Nephron (organoid): Measurements from ENCODE around the gene ARHGAP26.

ENCODE experiments used
- H3K27ac Mint-ChIP-seq, 3 experiments: 2 replicates each; pipeline ENCODE4 v1.8.0; 2020; ENCODE audit warnings: mixed read lengths in 3 of 3, mild to moderate bottlenecking in 2 of 3, moderate library complexity in 1 of 3
- H3K27me3 Mint-ChIP-seq: 2 replicates; pipeline ENCODE4 v1.8.0; 2021; ENCODE audit warnings: low read depth, mild to moderate bottlenecking, moderate library complexity, mixed read lengths
- H3K36me3 Mint-ChIP-seq: 2 replicates; pipeline ENCODE4 v1.8.0; 2020; ENCODE audit warnings: low read depth, mixed read lengths
- H3K4me1 Mint-ChIP-seq: 2 replicates; pipeline ENCODE4 v1.8.0; 2020; ENCODE audit warnings: mixed read lengths
- H3K4me3 Mint-ChIP-seq, 3 experiments: 2 replicates each; pipeline ENCODE4 v1.8.0; 2020; ENCODE audit warnings: mild to moderate bottlenecking in 3 of 3, mixed read lengths in 3 of 3, moderate library complexity in 2 of 3
- H3K9me3 Mint-ChIP-seq: 2 replicates; pipeline ENCODE4 v1.8.0; 2020; ENCODE audit warnings: mixed read lengths
- CTCF ChIP-seq, 3 experiments: fragments of 200-600 bp; sonication (generic); IDR thresholded peaks; one replicate each; pipeline ENCODE4 v1.5.0; 2021; ENCODE audit warnings: antibody characterized with exemption in 3 of 3; ENCODE audit not compliant: unreplicated experiment in 3 of 3

ARHGAP26 gene

DNA sequence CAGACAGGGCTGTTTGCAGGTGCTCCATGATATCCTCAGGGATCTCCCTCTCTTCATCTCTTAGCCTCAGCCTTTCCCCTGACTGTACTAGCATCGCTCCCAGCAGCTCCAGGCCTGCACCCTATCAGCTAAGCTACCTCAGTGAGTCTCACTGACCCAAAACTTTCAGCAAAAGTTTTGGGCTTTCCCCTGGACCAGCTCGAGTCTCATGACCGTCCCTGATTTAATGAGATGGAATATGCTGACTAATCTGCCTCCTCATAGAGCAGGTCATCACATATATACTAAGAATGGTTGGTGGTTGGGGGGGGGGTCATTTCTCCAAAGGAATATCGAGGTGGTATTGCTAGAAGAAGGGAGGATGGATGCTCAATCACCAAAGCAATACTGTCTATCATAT lies 481.8 kb downstream of the ARHGAP26 start:
- Mint-ChIP-seq H3K9me3 (peaks cover 2% of the 10 kb centered on the region), H3K27ac (no peak overlapping the region), H3K4me3 (no peak overlapping the region), H3K4me1 (no peaks in the 10 kb centered on the region), H3K36me3 (no peaks in the 10 kb centered on the region), H3K27me3 (no peaks in the 10 kb centered on the region)
- no peak for TF ChIP-seq CTCF (IDR thresholded peaks at IDR 0.05; ENCODE audit: unreplicated experiment in 3 of 3)

DNA sequence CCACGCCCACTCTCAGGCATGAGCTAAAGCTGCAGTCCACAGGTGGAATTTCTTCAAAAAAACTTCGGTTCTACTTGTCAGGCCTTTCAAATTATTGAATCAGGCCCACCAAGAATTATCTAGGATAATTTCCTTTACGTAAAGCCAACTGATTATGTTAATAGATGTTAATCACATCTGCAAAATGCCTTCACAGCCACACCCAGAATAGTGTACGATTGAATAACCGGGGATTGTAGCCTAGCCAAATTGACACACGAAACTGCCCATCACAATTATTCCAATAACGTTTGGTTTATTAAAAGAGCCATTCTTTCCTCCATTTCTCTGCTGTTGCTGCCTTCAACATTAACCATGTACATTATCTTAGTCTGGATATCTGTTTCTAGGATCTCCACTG lies 484.6 kb downstream of the ARHGAP26 start:
- no peaks in the 10 kb centered on the region for H3K4me1 Mint-ChIP-seq
- H3K9me3 Mint-ChIP-seq: peaks cover 2% of the 10 kb centered on the region
- H3K27me3 Mint-ChIP-seq: no peaks in the 10 kb centered on the region
- H3K36me3 Mint-ChIP-seq: no peaks in the 10 kb centered on the region
- no peak overlapping the region for H3K4me3 Mint-ChIP-seq
- no peak for TF ChIP-seq CTCF (IDR thresholded peaks at IDR 0.05; ENCODE audit: unreplicated experiment in 3 of 3)
- no peak overlapping the region for H3K27ac Mint-ChIP-seq

DNA sequence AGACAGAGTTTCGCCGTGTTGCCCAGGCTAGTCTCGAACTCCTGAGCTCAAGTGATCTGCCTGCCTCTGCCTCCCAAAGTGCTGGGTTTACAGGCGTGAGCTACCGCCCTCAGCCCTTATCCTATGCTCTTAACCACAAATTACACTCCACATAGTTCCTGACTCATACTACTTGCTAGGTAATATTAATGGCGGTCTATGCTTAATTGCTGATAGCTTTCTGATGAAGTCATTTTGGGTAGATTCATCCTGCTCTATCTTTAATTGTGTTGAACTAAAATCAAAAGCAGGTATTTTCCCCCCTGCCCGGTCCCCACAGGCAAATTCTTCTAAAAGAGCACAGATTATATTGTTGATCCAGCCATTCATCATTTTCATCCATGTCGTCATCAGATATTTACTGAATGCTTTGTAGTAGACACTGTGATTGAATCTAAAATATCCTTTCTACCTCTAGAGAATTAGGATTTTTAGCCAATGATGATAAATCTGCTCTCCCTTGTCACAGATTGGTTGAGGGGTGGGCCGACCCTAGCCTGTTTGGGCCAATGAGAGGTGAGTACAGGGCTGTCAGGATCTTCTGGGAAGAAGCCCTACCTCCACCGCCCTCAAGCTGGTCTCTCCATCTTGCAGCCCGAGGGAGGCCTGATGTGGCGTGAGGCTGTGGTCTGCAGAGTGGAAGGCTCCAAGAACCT lies 488.5 kb downstream of the ARHGAP26 start:
- H3K27me3 Mint-ChIP-seq: no peaks in the 10 kb centered on the region
- no peak overlapping the region for H3K27ac Mint-ChIP-seq
- no peak overlapping the region for H3K4me3 Mint-ChIP-seq
- H3K4me1 Mint-ChIP-seq: no peaks in the 10 kb centered on the region
- no peaks in the 10 kb centered on the region for H3K36me3 Mint-ChIP-seq
- H3K9me3 Mint-ChIP-seq: peaks cover 1% of the 10 kb centered on the region
- no peak for TF ChIP-seq CTCF (IDR thresholded peaks at IDR 0.05; ENCODE audit: unreplicated experiment in 3 of 3)

DNA sequence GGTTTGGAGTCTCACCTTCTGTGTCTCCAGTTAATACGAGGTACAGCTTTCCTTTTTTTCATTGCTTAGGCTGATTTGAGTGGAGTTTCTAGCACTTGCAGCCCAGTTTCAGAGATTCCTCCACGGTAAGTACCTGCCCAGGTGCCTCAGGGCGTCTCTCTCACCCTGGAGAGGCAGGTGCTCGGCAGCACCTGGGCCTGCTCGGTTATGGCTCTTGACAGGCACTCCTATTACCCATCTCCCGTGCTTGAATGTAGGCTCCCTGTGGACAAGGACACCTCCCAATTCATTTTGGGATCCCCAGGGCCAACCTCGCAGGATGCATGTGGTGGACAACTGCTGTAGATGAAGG lies 489.1 kb downstream of the ARHGAP26 start:
- no peaks in the 10 kb centered on the region for H3K27me3 Mint-ChIP-seq
- no peaks in the 10 kb centered on the region for H3K4me1 Mint-ChIP-seq
- H3K27ac Mint-ChIP-seq: no peak overlapping the region
- H3K36me3 Mint-ChIP-seq: no peaks in the 10 kb centered on the region
- TF ChIP-seq CTCF (IDR thresholded peaks at IDR 0.05; ENCODE audit: unreplicated experiment in 3 of 3): no peak
- no peak overlapping the region for H3K4me3 Mint-ChIP-seq
- peaks cover 3% of the 10 kb centered on the region for H3K9me3 Mint-ChIP-seq

DNA sequence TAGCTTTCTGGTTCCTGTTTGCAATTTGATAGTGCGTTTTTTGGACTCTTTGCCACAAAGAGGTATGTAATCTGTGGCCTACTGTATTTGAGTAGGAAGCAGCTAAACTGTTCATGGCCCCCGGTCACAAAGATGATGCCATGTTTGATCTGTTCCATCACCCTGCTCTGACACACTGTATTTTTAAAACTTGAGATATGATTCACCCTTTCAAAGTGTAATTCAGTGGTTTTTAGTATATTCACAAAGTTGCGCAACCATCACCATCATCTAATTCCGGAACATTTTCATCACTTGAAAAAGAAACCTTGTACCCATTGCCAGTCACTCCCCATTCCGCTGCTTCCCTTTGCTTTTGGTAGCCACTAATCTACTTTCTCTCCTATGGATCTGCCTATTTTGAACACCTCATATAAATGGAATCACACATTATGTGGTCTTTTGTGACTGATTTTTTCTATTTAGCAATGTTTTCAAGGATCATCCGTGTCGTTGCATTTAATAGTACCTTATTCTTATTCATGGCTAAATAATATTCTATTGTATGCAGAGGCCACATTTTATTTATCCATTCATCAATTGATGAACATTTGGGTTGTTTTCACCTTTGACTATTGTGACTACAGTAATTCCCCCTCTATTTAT lies 491.7 kb downstream of the ARHGAP26 start:
- Mint-ChIP-seq H3K4me3 (no peak overlapping the region), H3K9me3 (peaks cover 19% of the 10 kb centered on the region), H3K27ac (no peak overlapping the region), H3K4me1 (no peaks in the 10 kb centered on the region), H3K36me3 (no peaks in the 10 kb centered on the region), H3K27me3 (no peaks in the 10 kb centered on the region)
- no peak for TF ChIP-seq CTCF (IDR thresholded peaks at IDR 0.05; ENCODE audit: unreplicated experiment in 3 of 3)
